Measurements from ENCODE around the gene C1QTNF1. TPM values are rescaled to one million over a fixed set of nuclear protein-coding genes. Genes with fewer than 3 reads are reported as not detected.

C1QTNF1 gene
- total RNA-seq, 2 experiments from 2014 or later = not detected

DNA sequence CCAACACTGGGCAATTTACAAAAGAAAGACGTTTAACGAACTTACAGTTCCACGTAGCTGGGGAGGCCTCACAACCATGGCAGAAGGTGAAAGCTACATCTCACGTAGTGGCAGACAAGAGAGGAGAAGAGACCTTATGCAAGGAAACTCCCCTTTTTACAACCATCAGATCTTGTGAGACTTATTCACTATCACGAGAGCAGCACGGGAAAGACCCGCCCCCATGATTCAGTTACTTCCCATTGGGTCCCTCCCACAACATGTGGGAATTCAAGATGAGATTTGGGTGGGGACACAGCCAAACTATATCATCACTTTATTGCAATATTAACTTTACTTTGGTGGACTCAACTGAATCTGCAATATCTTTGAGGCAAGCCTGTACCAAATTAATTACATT is 38.7 kb downstream of the C1QTNF1 start:
- H3K4me3 ChIP-seq (ENCODE audit: low read depth, low read length, poor library complexity, severe bottlenecking) = no peak overlapping the region

DNA sequence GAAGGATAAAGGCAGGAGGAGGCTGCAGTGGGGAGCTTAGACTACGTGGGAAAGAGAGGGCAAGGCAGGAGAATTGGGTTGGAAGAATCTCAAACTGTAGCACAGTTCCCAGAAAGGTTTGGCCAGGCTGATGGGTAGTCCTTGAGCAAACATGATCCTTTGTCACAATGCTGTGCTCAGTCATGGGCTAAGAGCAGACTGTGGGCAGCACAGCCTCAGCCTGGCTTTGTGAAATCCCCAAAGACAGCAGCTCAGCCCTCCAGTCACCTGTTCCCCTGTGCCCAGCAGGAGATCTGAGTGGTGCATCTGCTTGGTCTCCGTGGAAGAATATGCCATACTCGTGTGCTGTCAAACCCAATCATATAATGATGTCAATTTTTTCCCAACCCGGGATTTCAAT is 40.1 kb downstream of the C1QTNF1 start:
- Histone ChIP-seq H4K20me1 (ENCODE audit: insufficient read depth, low read length) (no peaks in the 10 kb centered on the region), H3K36me3 (ENCODE audit: insufficient read depth, low read length) (no peaks in the 10 kb centered on the region), H2AFZ (ENCODE audit: low read length) (no peak overlapping the region), H3K4me3 (ENCODE audit: low read depth, low read length, poor library complexity, severe bottlenecking) (no peak overlapping the region), H3K4me2 (ENCODE audit: low read length) (no peak overlapping the region), H3K4me1 (ENCODE audit: insufficient read depth, low read length, poor library complexity, severe bottlenecking) (no peaks in the 10 kb centered on the region), H3K27ac (ENCODE audit: low read depth, low read length, poor library complexity, severe bottlenecking) (no peak overlapping the region), H3K79me2 (ENCODE audit: insufficient read depth, low read depth, low read length) (no peaks in the 10 kb centered on the region), H3K9me3 (ENCODE audit: low read length) (no peaks in the 10 kb centered on the region), H3K9me2 (ENCODE audit: insufficient read depth, low read length) (no peaks in the 10 kb centered on the region)
- no TSS peak for BruUV-seq (replicated peaks)
- no peak for DNase-seq (ENCODE audit: low spot score)
- CTCF ChIA-PET (ENCODE audit: unreplicated experiment) = no interaction called here
- intact Hi-C loops (cut with micrococcal nuclease; ENCODE audit: unreplicated experiment) = no loop called here
- no peak for TF ChIP-seq EZH2phosphoT487 (IDR thresholded peaks at IDR 0.05; ENCODE audit: borderline replicate concordance, low read depth, low read length)
- TF ChIP-seq, protein P1, sequence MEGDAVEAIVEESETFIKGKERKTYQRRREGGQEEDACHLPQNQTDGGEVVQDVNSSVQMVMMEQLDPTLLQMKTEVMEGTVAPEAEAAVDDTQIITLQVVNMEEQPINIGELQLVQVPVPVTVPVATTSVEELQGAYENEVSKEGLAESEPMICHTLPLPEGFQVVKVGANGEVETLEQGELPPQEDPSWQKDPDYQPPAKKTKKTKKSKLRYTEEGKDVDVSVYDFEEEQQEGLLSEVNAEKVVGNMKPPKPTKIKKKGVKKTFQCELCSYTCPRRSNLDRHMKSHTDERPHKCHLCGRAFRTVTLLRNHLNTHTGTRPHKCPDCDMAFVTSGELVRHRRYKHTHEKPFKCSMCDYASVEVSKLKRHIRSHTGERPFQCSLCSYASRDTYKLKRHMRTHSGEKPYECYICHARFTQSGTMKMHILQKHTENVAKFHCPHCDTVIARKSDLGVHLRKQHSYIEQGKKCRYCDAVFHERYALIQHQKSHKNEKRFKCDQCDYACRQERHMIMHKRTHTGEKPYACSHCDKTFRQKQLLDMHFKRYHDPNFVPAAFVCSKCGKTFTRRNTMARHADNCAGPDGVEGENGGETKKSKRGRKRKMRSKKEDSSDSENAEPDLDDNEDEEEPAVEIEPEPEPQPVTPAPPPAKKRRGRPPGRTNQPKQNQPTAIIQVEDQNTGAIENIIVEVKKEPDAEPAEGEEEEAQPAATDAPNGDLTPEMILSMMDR (conservative IDR thresholded peaks at IDR 0.05; ENCODE audit: low read length) = no peak
- POLR2A ChIA-PET = no interaction called here

More for the DNA sequence above, 38.7 kb downstream of the C1QTNF1 start:
- TF ChIP-seq, protein P1 (conservative IDR thresholded peaks at IDR 0.05; ENCODE audit: low read length) = no peak
- no peak for TF ChIP-seq EZH2phosphoT487 (IDR thresholded peaks at IDR 0.05; ENCODE audit: borderline replicate concordance, low read depth, low read length)
- ChIA-PET POLR2A (interaction anchor here (0.6 kb wide), 1 partner anchor 16 kb away, joined by 3 read pairs; no protein-coding TSS in a partner anchor), CTCF (ENCODE audit: unreplicated experiment) (no interaction called here)
- H3K36me3 ChIP-seq (ENCODE audit: insufficient read depth, low read length) = no peaks in the 10 kb centered on the region
- no TSS peak for BruUV-seq (replicated peaks)
- no peak overlapping the region for H3K27ac ChIP-seq (ENCODE audit: low read depth, low read length, poor library complexity, severe bottlenecking)
- no peaks in the 10 kb centered on the region for H3K79me2 ChIP-seq (ENCODE audit: insufficient read depth, low read depth, low read length)
- H3K4me2 ChIP-seq (ENCODE audit: low read length) = no peak overlapping the region
- H4K20me1 ChIP-seq (ENCODE audit: insufficient read depth, low read length) = no peaks in the 10 kb centered on the region
- DNase-seq (ENCODE audit: low spot score) = no peak
- no peaks in the 10 kb centered on the region for H3K9me3 ChIP-seq (ENCODE audit: low read length)
- no peak overlapping the region for H2AFZ ChIP-seq (ENCODE audit: low read length)
- intact Hi-C loops (cut with micrococcal nuclease; ENCODE audit: unreplicated experiment) = no loop called here
- H3K9me2 ChIP-seq (ENCODE audit: insufficient read depth, low read length) = no peaks in the 10 kb centered on the region
- H3K4me1 ChIP-seq (ENCODE audit: insufficient read depth, low read length, poor library complexity, severe bottlenecking) = no peaks in the 10 kb centered on the region

- Histone ChIP-seq H3K9me2 (ENCODE audit: insufficient read depth, low read length) (no peaks in the 10 kb centered on the region), H3K79me2 (ENCODE audit: insufficient read depth, low read depth, low read length) (no peaks in the 10 kb centered on the region), H3K36me3 (ENCODE audit: insufficient read depth, low read length) (no peaks in the 10 kb centered on the region), H4K20me1 (ENCODE audit: insufficient read depth, low read length) (no peaks in the 10 kb centered on the region), H3K9me3 (ENCODE audit: low read length) (no peaks in the 10 kb centered on the region), H2AFZ (ENCODE audit: low read length) (no peak overlapping the region), H3K4me1 (ENCODE audit: insufficient read depth, low read length, poor library complexity, severe bottlenecking) (no peaks in the 10 kb centered on the region), H3K4me3 (ENCODE audit: low read depth, low read length, poor library complexity, severe bottlenecking) (no peak overlapping the region), H3K4me2 (ENCODE audit: low read length) (no peak overlapping the region), H3K27ac (ENCODE audit: low read depth, low read length, poor library complexity, severe bottlenecking) (no peak overlapping the region)
- TF ChIP-seq EZH2phosphoT487 (IDR thresholded peaks at IDR 0.05; ENCODE audit: borderline replicate concordance, low read depth, low read length) = no peak
- TF ChIP-seq, protein P1 (conservative IDR thresholded peaks at IDR 0.05; ENCODE audit: low read length) = peak; percentile 86
- intact Hi-C loops (cut with micrococcal nuclease; ENCODE audit: unreplicated experiment) = no loop called here
- peak; percentile 48 for DNase-seq (ENCODE audit: low spot score)
- CTCF ChIA-PET (ENCODE audit: unreplicated experiment) = no interaction called here
- no TSS peak for BruUV-seq (replicated peaks)
- POLR2A ChIA-PET = no interaction called here
Observed at GRCh38 chr17:79065105-79065670, 41.2 kb downstream of the C1QTNF1 start.
